ENCODE measurements around the gene UBQLNL. TPM values are rescaled to one million over a fixed set of nuclear protein-coding genes. Genes with fewer than 3 reads are reported as not detected.

Gene UBQLNL, protein sequence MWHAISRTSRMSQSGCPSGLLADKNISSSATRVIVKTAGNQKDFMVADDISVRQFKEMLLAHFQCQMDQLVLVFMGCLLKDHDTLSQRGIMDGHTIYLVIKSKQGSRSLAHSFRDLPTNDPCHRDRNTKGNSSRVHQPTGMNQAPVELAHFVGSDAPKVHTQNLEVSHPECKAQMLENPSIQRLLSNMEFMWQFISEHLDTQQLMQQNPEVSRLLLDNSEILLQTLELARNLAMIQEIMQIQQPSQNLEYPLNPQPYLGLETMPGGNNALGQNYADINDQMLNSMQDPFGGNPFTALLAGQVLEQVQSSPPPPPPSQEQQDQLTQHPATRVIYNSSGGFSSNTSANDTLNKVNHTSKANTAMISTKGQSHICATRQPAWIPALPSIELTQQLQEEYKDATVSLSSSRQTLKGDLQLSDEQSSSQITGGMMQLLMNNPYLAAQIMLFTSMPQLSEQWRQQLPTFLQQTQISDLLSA
- 1 to 10 TPM; 1.5 to 2.0 (median 1.7) TPM for polyA plus RNA-seq (ENCODE audit: insufficient read depth in 1 of 5, insufficient read length in 5 of 5, low replicate concordance in 1 of 5)
- long read RNA-seq, donor 1, partial matches to known transcripts, result 0 of 4 reads
- long read RNA-seq, donor 1, other reads (novel, unspliced or antisense), result 0 of 4 reads
- long read RNA-seq, donor 2, partial matches to known transcripts, result 0 of 2 reads
- long read RNA-seq, donor 2, other reads (novel, unspliced or antisense), result 0 of 2 reads
- long read RNA-seq, donor 3, partial matches to known transcripts, result 0 of 1 reads
- long read RNA-seq, donor 3, other reads (novel, unspliced or antisense), result 0 of 1 reads
- long read RNA-seq, donor 4, partial matches to known transcripts, result 0 of 2 reads
- long read RNA-seq, donor 4, other reads (novel, unspliced or antisense), result 0 of 2 reads
- long read RNA-seq, donor 5, partial matches to known transcripts, result 0 of 3 reads
- long read RNA-seq, donor 5, other reads (novel, unspliced or antisense), result 0 of 3 reads
- long read RNA-seq, donor 6, partial matches to known transcripts, result 0 of 2 reads
- long read RNA-seq, donor 6, other reads (novel, unspliced or antisense), result 0 of 2 reads
- long read RNA-seq, donor 7, partial matches to known transcripts, result 0 of 1 reads
- long read RNA-seq, donor 7, other reads (novel, unspliced or antisense), result 0 of 1 reads
- long read RNA-seq, donor 8, partial matches to known transcripts, result 0 of 1 reads
- long read RNA-seq, donor 8, other reads (novel, unspliced or antisense), result 0 of 1 reads

GRCh38 chr11:5516599-5516998 lies at the start of gene UBQLNL:
UBQLNL (minus strand) TSS chr11:5516699; CDS start chr11:5516441, 258 bp downstream.
- DNase-seq, result no peak

- DNase-seq, result no peak
Measured at GRCh38 chr11:5564259-5565019, 47.9 kb upstream of the UBQLNL start.

DNA sequence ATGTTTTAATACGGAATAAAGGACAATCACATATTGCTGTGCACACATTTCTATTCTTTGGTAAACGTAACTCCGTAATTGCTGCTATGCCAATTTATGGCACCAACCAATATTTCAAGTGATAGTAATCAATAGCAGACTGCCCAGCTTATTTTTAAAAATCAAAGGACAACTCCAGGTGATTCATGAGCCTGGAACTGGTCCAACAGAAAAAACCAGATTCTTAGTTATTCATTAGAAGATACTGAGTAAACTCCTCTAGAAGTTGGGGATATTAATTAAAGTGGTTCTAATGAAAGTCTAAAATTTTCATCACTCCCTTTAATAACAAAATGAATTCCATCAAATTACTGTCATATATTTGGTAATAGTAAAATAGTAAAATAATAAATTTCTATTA lies 41.3 kb upstream of the UBQLNL start:
- no peak for DNase-seq

- no peak for DNase-seq
Measured at GRCh38 chr11:5556596-5557188, 40.2 kb upstream of the UBQLNL start.

DNA sequence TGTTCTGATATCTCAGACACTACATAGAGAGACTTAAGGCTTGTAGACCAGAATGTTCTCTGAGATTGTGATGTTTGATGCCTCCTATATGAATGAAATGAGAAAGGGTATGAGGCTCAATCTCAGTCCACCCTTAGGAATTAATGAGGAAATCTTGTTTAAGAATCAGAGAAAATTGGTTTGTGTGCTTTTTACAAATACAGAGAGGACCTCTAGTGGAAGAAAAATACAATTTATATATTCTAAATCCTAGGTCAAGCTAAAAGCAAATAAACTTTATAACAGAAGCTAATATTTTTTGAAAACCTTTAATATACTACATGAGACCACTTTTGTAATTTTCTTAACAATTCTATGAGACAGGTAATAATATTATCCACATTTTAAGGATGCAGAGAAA lies 36.8 kb upstream of the UBQLNL start:
- DNase-seq, result no peak

GRCh38 chr11:5550440-5551095 lies 34.1 kb upstream of the UBQLNL start:
- DNase-seq, result no peak

- no peak for DNase-seq
Measured at GRCh38 chr11:5548440-5548839, 31.9 kb upstream of the UBQLNL start, which contains the start of gene OR52H1. OR52H1 (minus strand) TSS chr11:5548540; CDS start chr11:5545505, 3,035 bp downstream.

DNA sequence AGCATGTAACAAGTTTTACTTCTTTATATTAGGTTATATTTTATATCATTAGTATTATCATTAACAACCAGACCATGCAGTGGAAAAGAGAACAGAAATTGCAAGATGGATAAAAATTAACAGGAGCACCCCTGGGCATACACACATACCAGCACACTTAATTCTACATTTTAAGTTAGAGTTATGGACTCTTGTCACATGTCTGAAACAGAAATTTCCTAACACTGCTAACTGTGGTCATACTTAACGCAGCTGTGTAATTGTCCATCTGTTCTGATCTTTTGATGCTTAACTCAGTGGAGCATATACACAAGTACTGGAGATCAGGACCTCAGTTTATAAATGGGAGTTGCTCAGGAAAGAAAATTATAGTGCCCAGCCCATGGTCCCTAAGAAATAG lies 31.5 kb upstream of the UBQLNL start:
- DNase-seq, result no peak

GRCh38 chr11:5546457-5546856 lies 30.0 kb upstream of the UBQLNL start:
- no peak for DNase-seq

DNA sequence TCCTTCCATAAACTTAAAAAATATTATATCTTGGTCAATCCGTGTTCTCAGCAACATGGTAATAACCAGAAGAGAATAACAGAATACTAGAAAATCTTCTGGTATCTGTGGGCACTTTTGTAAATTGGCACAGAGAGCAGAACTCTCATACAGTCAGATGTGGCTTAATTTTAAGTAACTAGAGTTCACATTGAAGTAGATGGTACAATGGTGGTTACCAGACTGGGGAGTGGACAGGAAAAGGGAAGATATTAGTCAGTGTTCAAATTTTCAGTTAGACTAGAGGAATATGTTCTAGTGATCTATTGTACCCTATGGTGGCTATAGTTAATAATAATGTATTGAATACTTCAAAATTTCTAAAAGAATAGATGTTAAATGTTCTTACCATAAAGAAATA lies 24.9 kb upstream of the UBQLNL start:
- no peak for DNase-seq

DNA sequence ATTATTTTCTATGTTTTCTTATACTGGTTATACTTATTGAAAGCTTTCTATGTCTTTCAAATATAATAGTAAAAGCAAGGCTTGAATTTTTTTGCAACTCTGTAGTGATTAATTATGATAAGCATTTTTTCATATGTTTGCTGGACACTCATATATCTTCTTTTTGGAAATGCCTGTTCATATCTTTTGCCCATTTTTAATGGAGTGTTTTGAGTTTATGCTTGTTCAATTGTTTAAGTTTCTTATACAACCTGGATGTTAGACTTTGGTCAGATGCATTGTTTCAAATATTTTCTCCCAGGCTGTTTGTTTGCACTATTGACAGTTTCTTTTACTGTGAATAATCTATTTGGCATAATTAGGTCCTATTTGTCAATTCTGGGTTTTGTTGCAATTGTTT lies 20.0 kb upstream of the UBQLNL start:
- DNase-seq, result no peak

DNA sequence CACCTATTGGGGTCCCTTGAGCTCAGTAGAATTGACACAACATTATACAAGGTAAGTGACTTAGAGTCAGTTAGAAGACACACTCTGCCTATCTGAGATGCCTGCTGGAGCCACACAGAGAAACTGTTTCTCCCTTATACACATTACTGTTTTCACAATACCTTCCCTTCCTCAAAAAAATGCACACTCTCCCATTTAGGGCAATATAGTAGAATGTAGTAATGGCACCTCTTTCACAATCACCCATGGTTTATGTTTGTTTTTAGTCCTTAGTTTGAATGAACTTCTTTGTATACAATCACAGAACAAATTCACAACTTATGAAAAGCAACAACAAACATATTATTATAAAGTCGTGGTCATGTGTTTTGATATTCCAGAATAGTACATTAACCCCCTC lies 17.5 kb upstream of the UBQLNL start:
- DNase-seq, result no peak

DNA sequence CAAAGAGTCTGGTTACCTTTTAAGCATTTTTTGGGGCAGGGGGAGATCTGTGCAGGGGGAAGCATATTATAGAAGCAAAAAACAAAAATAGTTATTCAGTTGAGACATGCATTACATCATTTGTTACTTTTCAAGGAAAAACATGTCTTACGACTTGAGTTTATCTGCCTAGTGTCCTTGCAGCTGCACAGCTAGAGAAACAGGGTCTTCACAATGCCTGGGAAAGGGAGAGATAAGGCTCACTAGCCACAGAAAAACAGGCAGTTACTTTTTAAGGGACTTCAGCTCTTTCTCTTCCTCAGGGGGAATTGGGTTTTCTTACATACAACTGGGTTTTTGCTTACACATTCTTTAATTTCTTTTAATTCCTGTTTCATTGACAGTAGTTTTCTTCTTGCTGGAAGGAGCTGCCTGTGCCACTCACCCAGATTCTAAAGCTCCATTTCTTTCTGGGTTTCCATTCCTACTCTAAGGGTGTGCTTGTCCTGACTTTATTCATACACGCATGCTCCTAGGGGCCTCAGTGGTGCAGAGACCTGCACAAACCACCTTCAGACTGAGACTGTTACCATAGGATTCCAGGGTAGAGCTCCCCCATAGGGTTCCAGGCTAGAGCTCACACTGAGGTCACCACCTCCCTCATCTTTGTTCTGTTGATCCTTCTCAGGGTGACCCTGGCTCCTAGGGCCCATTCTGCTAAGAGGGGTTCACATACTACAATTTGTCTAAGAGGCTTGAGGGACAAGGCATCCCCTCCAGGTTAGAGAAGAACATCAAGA lies 14.7 kb upstream of the UBQLNL start:
- DNase-seq, result no peak

GRCh38 chr11:5528495-5528894 lies 12.0 kb upstream of the UBQLNL start:
- DNase-seq, result no peak

DNA sequence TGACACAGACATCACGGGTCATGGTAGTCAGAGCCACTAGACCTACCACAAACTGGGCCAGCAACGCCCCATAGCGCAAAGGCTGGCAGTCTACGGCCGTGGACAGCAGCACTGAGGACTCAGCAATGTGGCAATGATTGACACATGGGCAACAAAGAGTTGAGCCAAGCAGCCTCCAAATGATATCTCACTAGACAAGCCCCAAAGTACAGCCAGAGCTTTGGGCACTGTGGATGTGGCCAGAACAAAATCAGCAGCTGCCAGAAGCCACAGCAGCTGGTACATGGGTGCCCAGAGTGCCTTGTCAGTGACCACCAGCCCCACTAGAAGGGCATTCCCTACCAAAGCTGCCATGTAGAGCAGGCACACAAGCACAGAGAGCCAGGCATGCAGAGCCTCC lies 11.2 kb upstream of the UBQLNL start:
- no peak for DNase-seq

DNA sequence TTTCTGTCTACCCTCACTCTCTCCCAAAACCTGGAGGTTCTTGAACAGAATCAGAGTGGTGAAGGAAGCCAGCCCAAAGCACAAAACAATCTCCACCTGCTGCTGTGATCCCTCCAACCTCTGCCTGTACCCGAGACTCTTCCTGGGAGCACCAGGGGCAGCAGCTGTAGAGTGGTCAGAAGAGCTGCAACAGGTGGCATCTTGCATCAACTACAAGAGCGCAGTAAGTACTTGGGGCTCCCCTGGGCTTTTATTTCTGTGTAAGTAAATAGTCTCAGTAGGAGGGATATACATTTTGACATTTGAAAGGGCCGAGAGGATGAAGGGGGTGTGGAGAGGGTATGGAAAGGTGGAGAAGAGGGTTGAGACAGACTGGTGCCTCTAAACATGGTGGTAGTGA lies 8.3 kb upstream of the UBQLNL start:
- DNase-seq, result no peak

GRCh38 chr11:5522308-5522707 lies 5.8 kb upstream of the UBQLNL start:
- no peak for DNase-seq

DNA sequence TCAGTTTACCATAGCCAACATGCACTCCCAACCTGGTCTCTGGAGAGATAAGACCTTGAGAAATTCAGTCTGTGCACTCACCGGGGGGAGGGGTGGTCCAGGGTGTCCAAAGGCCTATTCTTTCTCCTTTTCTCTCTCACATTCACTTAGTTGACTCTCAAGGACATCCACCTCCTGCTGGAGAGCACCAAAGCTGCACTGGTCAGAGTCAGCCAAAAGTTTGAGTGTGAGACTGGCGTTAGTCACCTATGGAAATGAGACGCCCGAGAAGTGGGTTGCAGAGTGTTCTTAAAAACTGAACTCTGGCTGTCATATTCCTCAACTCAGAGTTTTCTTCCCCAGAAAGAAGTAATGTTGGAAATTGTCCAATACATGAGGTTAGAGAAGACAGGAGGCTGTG lies 5.0 kb upstream of the UBQLNL start:
- DNase-seq, result no peak

DNA sequence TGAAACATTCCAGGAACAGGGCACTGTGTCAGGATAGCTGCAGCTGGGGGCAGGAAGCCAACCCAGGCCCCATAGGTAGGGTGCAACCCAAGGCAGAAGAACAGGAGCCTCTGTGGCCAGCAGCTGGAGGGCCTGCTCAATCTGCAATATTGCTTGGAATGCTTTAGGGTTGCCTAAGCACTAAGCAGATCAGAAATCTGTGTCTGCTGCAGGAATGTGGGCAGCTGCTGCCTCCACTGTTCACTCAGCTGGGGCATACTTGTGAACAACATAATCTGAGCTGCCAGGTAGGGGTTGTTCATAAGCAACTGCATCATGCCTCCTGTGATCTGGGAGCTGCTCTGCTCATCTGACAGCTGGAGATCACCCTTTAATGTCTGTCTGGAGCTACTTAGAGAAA lies 1.7 kb downstream of the UBQLNL start:
- no peak for DNase-seq

DNA sequence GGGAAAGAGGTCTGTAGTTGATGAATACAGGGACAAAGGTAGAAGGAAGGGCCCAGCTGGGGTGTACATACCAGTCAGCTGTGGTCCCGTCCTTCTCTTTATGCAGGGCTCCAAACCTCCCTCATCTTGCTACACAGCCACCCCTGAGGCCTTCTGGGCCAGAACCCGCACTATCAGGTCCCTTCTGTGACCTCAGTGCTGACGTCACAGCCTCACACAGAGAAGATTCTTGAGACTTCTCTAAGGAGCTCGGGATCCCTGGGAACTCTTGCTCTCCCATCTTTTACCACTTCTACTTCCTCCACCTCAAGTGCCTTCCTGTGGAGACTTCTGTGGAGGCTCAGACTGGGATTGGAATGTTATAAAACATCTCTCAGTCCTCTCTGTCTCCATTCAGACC lies 6.7 kb downstream of the UBQLNL start, which contains the start of gene UBQLN3:
Gene UBQLN3, minus strand, starts transcription at position 155 of the 400 bp plus-strand sequence. CDS start 399 bp downstream, outside the sequence.
- DNase-seq, result no peak

All from right lung (tissue), 10 donors.